GM19438 (cell line): ENCODE data around the gene KDELR3.

ENCODE experiments used
- ATAC-seq: cut with Tn5 transposase; IDR thresholded peaks from one replicate; pipeline ENCODE4 v1.9.1; 2021; ENCODE audit warnings: low read depth; ENCODE audit not compliant: unreplicated experiment

The KDELR3 gene

GRCh38 chr22:38505541-38506117 lies 37.7 kb downstream of the KDELR3 start:
- ATAC-seq, result peak; percentile 15

GRCh38 chr22:38506118-38506962 lies 38.4 kb downstream of the KDELR3 start, which contains the start of gene DDX17:
Gene DDX17 (minus strand): TSS chr22:38506311.
- ATAC-seq, result peak; percentile 81

- no peak for ATAC-seq
Observed at GRCh38 chr22:38510416-38510970, 42.6 kb downstream of the KDELR3 start.

GRCh38 chr22:38513063-38513462 lies 45.2 kb downstream of the KDELR3 start:
- no peak for ATAC-seq

- ATAC-seq, result no peak
Observed at GRCh38 chr22:38518620-38519019, 50.7 kb downstream of the KDELR3 start.

GRCh38 chr22:38519453-38520250 lies 51.8 kb downstream of the KDELR3 start:
- no peak for ATAC-seq

GRCh38 chr22:38523029-38523428 lies 55.1 kb downstream of the KDELR3 start:
- ATAC-seq, result no peak

GRCh38 chr22:38523479-38523878 lies 55.6 kb downstream of the KDELR3 start:
- ATAC-seq, result no peak

- ATAC-seq, result no peak
Observed at GRCh38 chr22:38524429-38524828, 56.5 kb downstream of the KDELR3 start.

GRCh38 chr22:38531251-38531938 lies 63.5 kb downstream of the KDELR3 start:
- no peak for ATAC-seq
